Measurements from ENCODE around the gene TMEM170B.

GRCh38 chr6:11552442-11552841, 14.9 kb downstream of the TMEM170B start:
- TF ChIP-seq CTCF (IDR thresholded peaks at IDR 0.05; ENCODE audit: low read depth, low read length) (no peak), EZH2phosphoT487 (IDR thresholded peaks at IDR 0.05; ENCODE audit: low read depth) (no peak)

Data from OCI-LY3 (cell line).